ENCODE results near the gene SERP2. TPM values are rescaled to one million over a fixed set of nuclear protein-coding genes. Genes with fewer than 3 reads are reported as not detected.
A peak's percentile ranks its signal among the peaks of the same experiment; 100 is the strongest.

SERP2 gene
- total RNA-seq, 2 donors from 2014 or later = 3.2 to 6.4 TPM

DNA sequence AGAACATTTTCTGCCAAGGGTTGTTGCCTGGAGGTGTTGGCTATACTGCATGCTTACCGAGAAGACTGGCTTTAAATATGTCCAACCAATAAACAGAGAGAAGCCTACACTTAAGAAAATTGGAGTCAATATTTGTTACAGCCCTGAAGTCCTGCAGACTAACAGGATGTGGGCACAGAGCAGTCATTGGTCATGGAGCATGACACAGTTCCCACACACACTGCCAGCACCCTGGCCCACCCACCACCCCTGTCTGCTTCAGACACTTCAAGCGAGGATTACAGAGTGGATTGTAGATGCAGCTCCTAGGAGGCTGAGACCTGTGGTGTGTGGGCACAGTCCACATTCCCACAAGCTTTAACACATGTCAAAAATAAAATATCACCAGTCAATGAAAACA, 21.0 kb upstream of the SERP2 start:
- intact Hi-C loops (cut with DNase I, micrococcal nuclease) = no loop called here
- no peak for ATAC-seq

DNA sequence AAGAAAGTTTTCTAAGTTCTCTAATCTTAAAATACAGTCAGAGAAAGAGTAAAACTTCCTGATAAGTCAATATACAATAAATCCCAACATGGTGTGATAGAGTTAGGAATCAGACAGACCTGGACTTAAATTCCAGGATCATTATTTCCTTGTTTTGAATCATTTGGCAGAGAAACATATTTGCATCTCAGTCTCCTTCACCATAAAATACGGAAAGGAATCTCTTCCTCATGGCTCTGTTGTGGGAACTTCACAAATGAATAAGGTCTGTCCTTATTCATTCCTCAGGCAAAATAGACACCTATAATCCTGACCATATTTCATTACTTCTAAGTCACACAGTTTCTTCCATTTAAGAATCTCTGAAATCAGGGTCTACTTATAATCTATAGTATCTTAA, 19.3 kb upstream of the SERP2 start:
- DNase-seq (no peak), ATAC-seq (peak; percentile 69)
- intact Hi-C loops (cut with DNase I, micrococcal nuclease) = no loop called here

More for the DNA sequence above, 21.0 kb upstream of the SERP2 start:
- DNase-seq = no peak

DNA sequence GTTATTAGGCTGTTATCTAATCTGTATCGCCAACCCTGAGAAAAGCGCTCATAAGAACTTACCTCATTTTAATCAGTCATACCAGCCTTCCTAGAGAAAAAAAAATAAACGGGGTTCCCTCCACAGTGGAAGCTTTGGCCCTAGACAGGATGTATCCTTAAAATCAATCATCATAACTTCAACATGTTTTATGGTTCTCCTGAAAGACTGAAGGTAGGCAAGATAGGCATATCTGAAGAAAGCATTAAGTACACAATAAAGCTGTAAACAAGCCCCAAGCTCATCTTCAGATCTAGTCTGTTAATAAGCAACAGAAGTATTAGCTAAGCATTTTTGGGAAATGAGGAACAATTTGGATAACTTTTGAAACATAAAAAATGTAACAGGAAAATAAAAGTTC, 18.7 kb upstream of the SERP2 start:
- ATAC-seq (no peak), DNase-seq (no peak)
- intact Hi-C loops (cut with DNase I, micrococcal nuclease) = no loop called here

GRCh38 chr13:44355621-44356020, 18.0 kb upstream of the SERP2 start:
- DNase-seq (no peak), ATAC-seq (no peak)
- intact Hi-C loops (cut with DNase I, micrococcal nuclease) = no loop called here

DNA sequence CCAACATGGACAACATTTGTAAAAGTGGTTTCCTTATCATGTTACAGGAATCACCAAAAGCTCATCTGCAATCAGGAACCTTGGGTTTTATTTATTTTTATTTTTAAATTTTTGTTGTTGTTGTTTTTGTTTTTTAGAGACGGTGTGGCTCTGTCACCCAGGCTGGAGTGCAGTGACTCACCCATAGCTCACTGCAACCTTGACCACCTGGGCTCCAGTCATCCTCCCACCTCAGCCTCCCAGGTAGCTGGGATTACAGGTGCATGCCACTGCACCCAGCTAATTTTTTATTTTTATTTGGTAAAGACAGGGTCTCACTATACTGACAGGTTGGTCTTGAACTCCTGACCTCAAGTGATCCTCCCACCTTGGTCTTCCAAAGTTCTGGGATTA, 13.6 kb upstream of the SERP2 start:
- intact Hi-C loops (cut with DNase I, micrococcal nuclease) = no loop called here

GRCh38 chr13:44362394-44363040, 11.1 kb upstream of the SERP2 start:
- DNase-seq (no peak), ATAC-seq (no peak)
- intact Hi-C loops (cut with DNase I, micrococcal nuclease) = no loop called here

More for the DNA sequence above, 13.6 kb upstream of the SERP2 start:
- DNase-seq = no peak
- ATAC-seq = no peak

DNA sequence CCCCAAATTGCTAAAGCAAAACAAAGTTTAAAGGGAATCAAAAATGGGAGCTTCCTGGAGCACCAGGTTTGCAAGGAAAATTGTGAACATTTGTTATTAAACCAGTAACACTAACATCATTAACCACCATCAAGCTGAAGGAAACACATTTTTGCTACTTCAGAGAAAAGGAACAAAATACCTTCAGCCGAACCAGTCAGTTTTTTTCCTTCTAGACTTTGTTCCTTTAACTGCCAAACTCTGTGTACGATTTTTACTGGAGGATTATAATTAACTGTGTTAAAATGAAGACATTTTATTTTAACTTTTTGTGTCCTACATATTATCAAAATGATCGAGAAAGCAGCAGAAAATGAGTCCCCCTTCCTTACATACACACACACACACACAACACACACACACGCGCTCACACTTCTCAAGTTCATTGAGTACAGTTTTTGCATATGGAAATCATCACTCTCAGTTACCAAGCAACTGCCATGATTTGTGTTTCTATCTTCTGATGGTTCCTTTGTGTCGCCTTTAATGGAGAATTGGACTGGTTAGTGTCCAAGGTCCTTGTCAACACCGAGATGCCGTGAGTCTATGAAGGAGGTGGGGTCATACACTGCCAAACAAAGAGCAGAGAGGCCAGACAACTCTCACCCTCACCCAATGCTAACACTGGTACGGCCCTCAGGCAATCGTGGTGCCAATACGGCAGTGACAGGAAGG, 9.8 kb upstream of the SERP2 start:
- DNase-seq = no peak
- intact Hi-C loops (cut with DNase I, micrococcal nuclease) = no loop called here
- no peak for ATAC-seq

- intact Hi-C loops (cut with DNase I, micrococcal nuclease) = no loop called here
- DNase-seq = no peak
- peak; percentile 13 for ATAC-seq
These were observed 9.2 kb upstream of the SERP2 start for GRCh38 chr13:44364345-44365000.

DNA sequence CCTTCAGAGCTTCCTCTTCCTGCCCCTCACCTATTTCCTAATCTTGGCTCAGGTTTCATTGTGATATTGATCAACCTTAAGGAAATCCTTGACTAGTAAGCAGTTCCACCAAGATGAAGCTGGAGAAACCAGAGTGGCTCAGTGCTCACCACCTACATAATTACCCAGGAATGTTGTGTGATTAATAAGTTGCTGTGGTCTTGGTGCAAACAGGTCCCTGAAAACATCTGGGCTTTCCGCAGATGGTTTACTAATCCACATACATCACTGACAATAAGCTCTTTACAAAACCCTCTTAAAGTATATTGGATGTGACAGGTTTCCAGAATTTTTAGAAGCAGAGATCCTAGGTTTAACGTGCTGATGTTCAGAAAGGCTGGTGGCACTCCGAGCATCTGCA, 8.6 kb upstream of the SERP2 start:
- DNase-seq = no peak
- intact Hi-C loops (cut with DNase I, micrococcal nuclease) = no loop called here
- no peak for ATAC-seq

DNA sequence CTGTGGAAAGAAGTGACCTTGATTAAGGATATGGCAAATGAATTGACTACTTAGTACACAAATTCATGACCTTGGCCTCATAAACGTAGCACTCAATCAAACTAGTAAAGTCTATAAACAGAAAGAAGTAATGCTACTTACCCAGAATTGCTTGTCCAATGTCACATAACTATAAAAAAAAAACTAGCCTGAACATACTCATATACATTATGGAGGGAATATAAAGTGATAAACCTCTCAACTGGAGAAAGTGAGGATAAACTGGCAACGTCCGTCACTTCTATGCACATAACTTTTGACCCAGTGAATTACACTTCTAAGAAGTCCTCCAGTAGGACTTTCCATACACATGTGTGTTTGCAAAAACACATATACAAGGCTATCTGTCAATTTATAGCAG, 7.7 kb upstream of the SERP2 start:
- DNase-seq (no peak), ATAC-seq (peak; percentile 64)
- intact Hi-C loops (cut with DNase I, micrococcal nuclease) = no loop called here

- DNase-seq (no peak), ATAC-seq (peak; percentile 56)
- intact Hi-C loops (cut with DNase I, micrococcal nuclease) = no loop called here
These were observed 5.5 kb upstream of the SERP2 start for GRCh38 chr13:44368062-44368591.

DNA sequence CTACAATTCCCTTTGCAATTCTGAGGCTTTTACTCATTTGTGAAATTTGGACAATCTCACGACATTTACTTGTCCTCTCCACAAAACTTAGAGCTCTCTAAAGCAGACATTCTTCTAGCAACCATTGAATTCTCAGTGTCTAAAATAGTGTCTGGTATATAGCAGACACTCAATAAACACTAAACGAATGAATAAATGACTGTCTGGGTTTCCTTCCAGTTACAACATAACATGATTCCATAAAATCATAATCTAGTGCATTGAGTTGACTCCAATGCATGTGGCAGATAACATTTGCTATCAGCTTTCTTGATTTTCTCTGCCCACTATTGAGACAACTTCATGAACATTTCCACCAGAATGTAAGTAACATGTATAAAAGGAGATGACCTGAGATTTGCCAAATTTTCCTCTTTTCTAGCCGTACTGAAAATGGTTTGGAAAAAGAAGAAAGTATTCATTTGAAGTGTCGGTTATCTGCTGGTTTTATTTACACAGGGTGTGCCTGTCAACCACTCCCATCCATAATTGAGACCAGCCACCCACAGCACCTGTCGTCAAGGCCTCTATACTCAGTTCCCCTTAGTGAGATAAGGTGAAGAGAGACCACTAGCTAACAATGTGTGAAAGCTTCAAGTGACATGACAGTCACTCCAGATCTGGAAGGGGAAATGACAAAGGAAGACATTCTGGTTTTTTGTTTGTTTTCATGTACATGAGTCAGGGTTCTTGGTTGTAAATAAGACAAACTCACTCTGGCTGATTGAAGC, 4.8 kb upstream of the SERP2 start:
- DNase-seq = peak; percentile 42 to 77
- peak; percentile 72 for ATAC-seq

DNA sequence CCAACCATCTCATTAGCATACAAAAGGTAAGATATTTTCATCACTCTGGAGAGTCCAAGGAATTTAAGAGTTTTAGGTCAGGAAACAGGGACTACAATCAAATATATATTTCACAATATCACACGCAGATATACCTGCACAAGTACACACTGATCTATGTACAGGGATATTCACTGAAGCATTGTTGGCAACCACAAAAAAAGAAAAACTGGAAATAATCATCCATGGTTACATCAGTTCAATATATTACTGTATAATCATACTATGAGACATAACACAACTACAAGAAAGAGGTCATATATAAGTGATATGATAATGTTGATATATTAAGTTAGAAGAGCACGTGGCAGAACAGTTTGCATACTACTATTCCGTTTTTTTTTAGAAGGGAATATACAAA, 2.2 kb upstream of the SERP2 start:
- intact Hi-C loops (cut with DNase I, micrococcal nuclease) = no loop called here
- no peak for ATAC-seq
- no peak for DNase-seq

More for the DNA sequence above, 4.8 kb upstream of the SERP2 start:
- intact Hi-C loops (cut with DNase I, micrococcal nuclease) = no loop called here

DNA sequence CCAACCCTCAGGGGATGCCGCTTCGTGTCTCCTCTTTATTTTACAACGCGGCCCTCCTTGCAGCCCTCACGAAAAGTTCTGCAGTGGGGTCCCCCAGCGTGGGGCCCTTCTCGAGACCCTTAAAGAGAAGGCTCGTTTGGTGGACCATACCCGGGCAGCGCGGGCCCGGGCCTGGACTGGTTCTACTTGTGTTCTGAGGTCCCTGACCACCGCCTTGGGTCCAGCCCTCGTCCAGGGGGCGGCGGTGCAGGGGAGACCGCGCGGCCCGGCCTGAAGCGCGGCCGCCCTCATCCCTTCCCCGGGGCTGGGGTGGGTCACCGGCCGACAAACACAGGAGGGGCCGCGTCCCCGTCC, 400 bp upstream of the SERP2 start:
- intact Hi-C loops (cut with DNase I, micrococcal nuclease) = no loop called here
- no peak for ATAC-seq
- DNase-seq = no peak

GRCh38 chr13:44374348-44374712, 706 bp downstream of the SERP2 start:
- intact Hi-C loops (cut with DNase I, micrococcal nuclease) = no loop called here
- ATAC-seq (no peak), DNase-seq (no peak)

DNA sequence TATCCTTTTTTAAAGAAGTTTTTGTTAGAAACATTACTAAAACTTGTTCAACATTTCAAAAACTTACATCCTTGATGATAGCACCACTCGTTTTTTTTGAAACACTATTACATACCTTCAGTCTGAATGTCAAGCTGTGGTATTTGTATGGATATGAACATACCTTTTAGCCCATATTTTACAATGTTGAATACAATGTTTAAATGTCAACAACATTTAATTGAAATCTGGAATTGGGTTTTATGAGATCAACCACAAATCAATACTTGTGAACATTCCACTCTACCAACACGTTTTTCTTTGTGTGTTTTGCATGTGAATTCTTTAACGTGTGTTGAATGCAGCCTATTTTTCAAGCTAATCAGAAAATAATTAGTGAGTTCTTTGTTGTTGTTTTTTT, 4.7 kb downstream of the SERP2 start:
- intact Hi-C loops (cut with DNase I, micrococcal nuclease) = no loop called here
- DNase-seq = no peak
- ATAC-seq = no peak

DNA sequence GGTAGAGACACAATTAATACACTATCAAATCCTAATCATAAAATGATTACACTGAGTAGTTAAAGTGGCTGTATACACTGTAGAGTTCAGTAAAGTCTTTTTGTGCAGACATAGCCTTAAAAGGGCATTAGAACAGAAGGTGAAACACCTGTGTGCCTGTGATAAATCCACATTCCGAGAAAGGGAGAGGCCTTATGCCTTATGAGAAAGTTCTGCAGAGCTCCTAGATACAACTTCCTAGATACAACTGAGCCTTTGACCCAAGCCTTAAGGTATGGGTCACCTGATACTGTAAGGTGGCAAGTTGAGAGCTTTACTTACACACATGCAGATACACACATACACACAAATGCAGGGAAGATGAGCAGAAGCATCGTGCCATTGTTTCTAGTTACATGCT, 6.3 kb downstream of the SERP2 start:
- ATAC-seq = peak; percentile 91
- intact Hi-C loops (cut with DNase I, micrococcal nuclease) = no loop called here
- DNase-seq = no peak

- intact Hi-C loops (cut with DNase I, micrococcal nuclease) = no loop called here
- ATAC-seq (no peak), DNase-seq (no peak)
These were observed 7.0 kb downstream of the SERP2 start for GRCh38 chr13:44380404-44381165.

- intact Hi-C loops (cut with DNase I, micrococcal nuclease) = no loop called here
- DNase-seq (peak; percentile 55 to 68), ATAC-seq (peak; percentile 78)
These were observed 9.1 kb downstream of the SERP2 start for GRCh38 chr13:44382635-44383145.

Data from left colon (tissue), 2 donors.